H9 (cell line): ENCODE results near the gene C19orf73. TPM values are rescaled to one million over a fixed set of nuclear protein-coding genes. Genes with fewer than 3 reads are reported as not detected.

Experiments used
- DNase-seq: peaks from one replicate; pipeline ENCODE4 v3.0.0-alpha.2; 2017
- H2AFZ ChIP-seq: one replicate; pipeline ENCODE4 v1.6.1; 2013; ENCODE audit warnings: mild to moderate bottlenecking, low read length, control low read depth, moderate library complexity
- H2AK5ac ChIP-seq: 2 replicates; pipeline ENCODE4 v1.6.1; 2013; ENCODE audit warnings: low read length, control low read depth, mixed read lengths; ENCODE audit not compliant: insufficient read length
- H2BK120ac ChIP-seq: one replicate; pipeline ENCODE4 v1.6.1; 2013; ENCODE audit warnings: low read depth, mild to moderate bottlenecking, low read length, control low read depth, inconsistent platforms; ENCODE audit not compliant: poor library complexity, severe bottlenecking
- H2BK12ac ChIP-seq: 2 replicates; pipeline ENCODE4 v1.6.1; 2013; ENCODE audit warnings: low read length, control low read depth, mixed read lengths, low read depth; ENCODE audit not compliant: insufficient read length
- H2BK15ac ChIP-seq: 2 replicates; pipeline ENCODE4 v1.6.1; 2013; ENCODE audit warnings: low read depth, low read length, control low read depth
- H2BK20ac ChIP-seq: one replicate; pipeline ENCODE4 v1.6.1; 2013; ENCODE audit warnings: low read depth, mild to moderate bottlenecking, low read length, control low read depth, inconsistent platforms; ENCODE audit not compliant: poor library complexity, severe bottlenecking
- H2BK5ac ChIP-seq: 2 replicates; pipeline ENCODE4 v1.6.1; 2013; ENCODE audit warnings: low read length, control low read depth, mixed read lengths; ENCODE audit not compliant: insufficient read length
- H3K14ac ChIP-seq: 2 replicates; pipeline ENCODE4 v1.6.1; 2013; ENCODE audit warnings: low read length, control low read depth; ENCODE audit not compliant: insufficient read depth
- H3K18ac ChIP-seq: 2 replicates; pipeline ENCODE4 v1.6.1; 2013; ENCODE audit warnings: low read depth, mild to moderate bottlenecking, mixed read lengths, low read length, control low read depth; ENCODE audit not compliant: insufficient read length
- H3K23ac ChIP-seq: 2 replicates; pipeline ENCODE4 v1.6.1; 2013; ENCODE audit warnings: low read length, control low read depth, mixed read lengths, low read depth; ENCODE audit not compliant: insufficient read length
- H3K23me2 ChIP-seq: 2 replicates; pipeline ENCODE4 v1.6.1; 2013; ENCODE audit warnings: low read depth, mild to moderate bottlenecking, mixed read lengths, low read length, control low read depth; ENCODE audit not compliant: insufficient read length, poor library complexity, severe bottlenecking
- H3K27ac ChIP-seq: 2 replicates; pipeline ENCODE4 v1.5.1; 2013; ENCODE audit warnings: low read length, control low read depth, mixed read lengths, low read depth; ENCODE audit not compliant: insufficient read length
- H3K27me3 ChIP-seq: 2 replicates; pipeline ENCODE4 v1.6.1; 2013; ENCODE audit warnings: low read length, control low read depth, inconsistent platforms; ENCODE audit not compliant: insufficient read depth
- H3K4ac ChIP-seq: 2 replicates; pipeline ENCODE4 v1.6.1; 2013; ENCODE audit warnings: low read depth, mild to moderate bottlenecking, control low read depth, inconsistent platforms, low read length, moderate library complexity
- H3K4me1 ChIP-seq: 2 replicates; pipeline ENCODE4 v1.6.1; 2013; ENCODE audit warnings: low read length, control low read depth, inconsistent platforms; ENCODE audit not compliant: insufficient read depth
- H3K4me2 ChIP-seq: 2 replicates; pipeline ENCODE4 v1.6.1; 2013; ENCODE audit warnings: low read length, control low read depth, mixed read lengths; ENCODE audit not compliant: insufficient read length, insufficient read depth
- H3K56ac ChIP-seq: 2 replicates; pipeline ENCODE4 v1.6.1; 2013; ENCODE audit warnings: low read depth, mild to moderate bottlenecking, mixed read lengths, low read length, control low read depth; ENCODE audit not compliant: insufficient read length
- H3K79me1 ChIP-seq: 2 replicates; pipeline ENCODE4 v1.6.1; 2013; ENCODE audit warnings: low read depth, mild to moderate bottlenecking, moderate library complexity, low read length, control low read depth, inconsistent platforms; ENCODE audit not compliant: insufficient read depth, poor library complexity, severe bottlenecking
- H3K79me2 ChIP-seq: 2 replicates; pipeline ENCODE4 v1.6.1; 2013; ENCODE audit warnings: low read length, control low read depth, inconsistent platforms; ENCODE audit not compliant: insufficient read depth
- H3K9ac ChIP-seq: 2 replicates; pipeline ENCODE4 v1.6.1; 2013; ENCODE audit warnings: low read length, control low read depth, mixed read lengths; ENCODE audit not compliant: insufficient read length; ENCODE audit errors: extremely low read depth
- H3K9me3 ChIP-seq: one replicate; pipeline ENCODE4 v1.6.1; 2013; ENCODE audit warnings: low read depth, low read length, inconsistent platforms; ENCODE audit not compliant: control insufficient read depth
- H3T11ph ChIP-seq: one replicate; pipeline ENCODE4 v1.6.1; 2013; ENCODE audit warnings: mild to moderate bottlenecking, low read length, control low read depth, inconsistent platforms
- H4K20me1 ChIP-seq: one replicate; pipeline ENCODE4 v1.6.1; 2013; ENCODE audit not compliant: control insufficient read depth, insufficient read length, insufficient read depth
- H4K5ac ChIP-seq: 2 replicates; pipeline ENCODE4 v1.6.1; 2013; ENCODE audit warnings: low read depth, mild to moderate bottlenecking, mixed read lengths, low read length, control low read depth; ENCODE audit not compliant: insufficient read length
- H4K8ac ChIP-seq: replicated peaks from 2 replicates; pipeline ENCODE4 v1.6.1; 2013; ENCODE audit warnings: low read length, control low read depth, mixed read lengths, low read depth; ENCODE audit not compliant: insufficient read length
- H4K91ac ChIP-seq: 2 replicates; pipeline ENCODE4 v1.6.1; 2013; ENCODE audit warnings: low read depth, mild to moderate bottlenecking, moderate library complexity, mixed read lengths, low read length, control low read depth; ENCODE audit not compliant: insufficient read length
- H3K27ac Mint-ChIP-seq, 3 experiments: 2 replicates in 2 of 3; 3 replicates in 1 of 3; pipeline ENCODE4 v1.8.0; 2020 to 2021; ENCODE audit warnings: mixed read lengths in 3 of 3, mild to moderate bottlenecking in 1 of 3, moderate library complexity in 1 of 3
- H3K27me3 Mint-ChIP-seq: 2 replicates; pipeline ENCODE4 v1.8.0; 2021; ENCODE audit warnings: low read depth, mild to moderate bottlenecking, moderate library complexity, mixed read lengths
- H3K36me3 Mint-ChIP-seq, 3 experiments: 2 replicates in 2 of 3; 3 replicates in 1 of 3; pipeline ENCODE4 v1.8.0; 2020 to 2021; ENCODE audit warnings: low read depth in 3 of 3, mixed read lengths in 3 of 3; ENCODE audit not compliant: insufficient read depth in 1 of 3
- H3K4me1 Mint-ChIP-seq, 2 experiments: 2 replicates each; pipeline ENCODE4 v1.8.0; 2020; ENCODE audit warnings: mixed read lengths in 2 of 2
- H3K4me3 Mint-ChIP-seq, 2 experiments: 2 replicates in 1 of 2; 3 replicates in 1 of 2; pipeline ENCODE4 v1.8.0; 2020 to 2021; ENCODE audit warnings: mild to moderate bottlenecking in 2 of 2, mixed read lengths in 2 of 2, moderate library complexity in 1 of 2
- H3K9me3 Mint-ChIP-seq, 2 experiments: 2 replicates in 1 of 2; 3 replicates in 1 of 2; pipeline ENCODE4 v1.8.0; 2020; ENCODE audit warnings: mild to moderate bottlenecking in 2 of 2, mixed read lengths in 2 of 2, moderate library complexity in 1 of 2
- CTCF ChIP-seq: fragments of 200-600 bp; sonication (generic); conservative IDR thresholded peaks from 3 replicates; pipeline ENCODE4 v1.8.0; 2021; ENCODE audit warnings: antibody characterized with exemption, mild to moderate bottlenecking
- WGBS: extraction: QIAGEN DNeasy Blood & Tissue Kit; methylation state at CpG from one replicate; pipeline ENCODE4 v1.1.7; 2013; ENCODE audit warnings: missing lambda C conversion rate, low lambda C conversion rate, mixed read lengths; ENCODE audit not compliant: insufficient read length; ENCODE audit errors: extremely low coverage; 5-methylcytosine and 5-hydroxymethylcytosine counted together
- total RNA-seq: library from RNA; stranded (reverse); gene quantifications from 2 replicates; pipeline ENCODE4 v1.2.1, GENCODE V29; 2021

The C19orf73 gene
- total RNA-seq, 1 experiment from 2014 or later = 1.1 TPM

- no peak overlapping the region for H3K14ac ChIP-seq
- H3K9me3 ChIP-seq = no peaks in the 10 kb centered on the region
- peaks cover 9% of the 10 kb centered on the region; the same call in 1 of the 2 replicates for H3K27me3 ChIP-seq
- H3K23ac ChIP-seq = no peak overlapping the region
- peaks cover 37% of the 10 kb centered on the region for H3K27me3 Mint-ChIP-seq
- no peak overlapping the region for H2AK5ac ChIP-seq
- H3K79me2 ChIP-seq = no peaks in the 10 kb centered on the region
- H2BK15ac ChIP-seq = no peak overlapping the region
- no CpG with 5 or more reads among the region's 2 CpGs for WGBS
- H3K4me1 Mint-ChIP-seq = peaks cover 20 to 31% of the 10 kb centered on the region in 2 experiments
- H2BK120ac ChIP-seq = no peak overlapping the region
- H4K20me1 ChIP-seq = no peaks in the 10 kb centered on the region
- H3K4me1 ChIP-seq = peaks cover 3% of the 10 kb centered on the region; the same call in 1 of the 2 replicates
- no peak for TF ChIP-seq CTCF
- peak overlapping the region; percentile 50 to 71 for H3K4me3 Mint-ChIP-seq
- no peak overlapping the region for H2BK20ac ChIP-seq
- no peak overlapping the region for H3K4me2 ChIP-seq
- no peak overlapping the region for H4K8ac ChIP-seq
- H3K27ac ChIP-seq = no peak overlapping the region
- no peak overlapping the region for H3K56ac ChIP-seq
- H3K79me1 ChIP-seq = no peaks in the 10 kb centered on the region
- H2BK5ac ChIP-seq = no peak overlapping the region
- peaks cover 7% of the 10 kb centered on the region for H3K23me2 ChIP-seq
- no peaks in the 10 kb centered on the region; a peak in 1 of 5 replicates for H3K9me3 Mint-ChIP-seq
- no peak overlapping the region for H3K18ac ChIP-seq
- no peak overlapping the region for H4K5ac ChIP-seq
- H2BK12ac ChIP-seq = no peak overlapping the region
- H4K91ac ChIP-seq = no peak overlapping the region
- no peak for DNase-seq
- no peak overlapping the region for H3K4ac ChIP-seq
- no peak overlapping the region for H2AFZ ChIP-seq
- no peak overlapping the region for H3K9ac ChIP-seq
- H3K27ac Mint-ChIP-seq = no peak overlapping the region
- H3K36me3 Mint-ChIP-seq = peaks cover 0 to 4% (median 0%) of the 10 kb centered on the region in 3 experiments; a peak in 1 of 7 replicates
- no peak overlapping the region for H3T11ph ChIP-seq
Measured at GRCh38 chr19:49120868-49121267, 1.9 kb upstream of the C19orf73 start.
